ENCODE data around the gene INSYN2B.

DNA sequence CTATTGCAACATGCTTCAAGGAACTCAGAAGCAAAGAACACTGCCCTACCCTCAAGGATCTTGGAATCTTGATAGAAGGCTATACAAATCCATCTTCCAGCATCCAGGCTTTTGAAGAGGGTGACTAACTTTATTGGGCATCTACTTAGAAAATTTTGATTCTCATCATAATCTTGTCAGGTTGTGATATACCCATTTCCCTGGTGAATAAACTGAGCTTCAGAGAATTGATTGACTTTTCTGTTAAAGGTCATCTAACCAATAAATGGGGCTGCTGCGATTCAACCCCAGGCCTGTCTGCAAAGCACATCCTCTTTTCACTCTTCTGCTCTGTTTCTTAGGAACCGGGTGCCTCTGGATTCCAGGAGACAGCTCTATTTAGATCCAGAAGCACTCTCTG is 19.9 kb upstream of the INSYN2B start:
- no peak for TF ChIP-seq CTCF (conservative IDR thresholded peaks at IDR 0.05; ENCODE audit: low read depth in 2 of 2)
- TF ChIP-seq EZH2 (IDR thresholded peaks at IDR 0.05; ENCODE audit: low read depth, unreplicated experiment) = no peak
- TF ChIP-seq JUNB (IDR thresholded peaks at IDR 0.05; ENCODE audit: unreplicated experiment) = no peak
